HG03103 (cell line): ENCODE data around the gene PSMD6.

Experiments used
- ATAC-seq: cut with Tn5 transposase; IDR thresholded peaks from one replicate; pipeline ENCODE4 v1.9.1; 2021; ENCODE audit warnings: low read depth; ENCODE audit not compliant: unreplicated experiment

Gene PSMD6

DNA sequence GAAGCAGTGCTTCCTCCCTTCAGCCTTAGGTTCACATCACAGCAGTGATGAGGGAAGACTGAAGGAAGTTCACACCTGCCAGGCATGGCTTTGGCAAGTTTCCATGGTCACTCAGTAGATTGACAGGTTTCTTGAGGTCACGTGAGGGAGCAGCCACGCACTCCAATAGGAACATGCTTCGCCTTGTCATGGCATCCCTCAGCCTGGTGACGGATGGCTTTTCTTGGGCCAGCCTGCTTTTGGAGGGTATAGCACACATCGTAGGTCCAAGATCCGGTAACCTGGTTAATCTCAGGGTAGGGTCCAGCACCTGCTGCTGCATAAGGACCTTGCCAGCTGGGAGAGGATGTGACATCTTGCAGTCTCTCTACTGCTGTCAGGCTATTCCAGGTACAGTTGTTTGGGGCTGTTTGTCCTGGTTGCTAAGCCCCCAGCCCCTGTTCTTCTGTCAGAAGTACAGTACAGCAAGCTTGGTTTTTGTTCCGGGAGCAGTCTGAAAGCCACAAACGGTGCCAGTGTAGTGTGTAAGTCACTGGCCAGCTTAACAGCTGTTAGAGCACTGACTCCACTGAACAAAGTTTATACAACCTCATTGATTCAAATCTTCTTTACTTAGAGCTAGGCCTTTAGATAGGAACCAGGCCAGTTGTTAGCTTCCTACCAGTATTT lies 42.3 kb downstream of the PSMD6 start:
- no peak for ATAC-seq

DNA sequence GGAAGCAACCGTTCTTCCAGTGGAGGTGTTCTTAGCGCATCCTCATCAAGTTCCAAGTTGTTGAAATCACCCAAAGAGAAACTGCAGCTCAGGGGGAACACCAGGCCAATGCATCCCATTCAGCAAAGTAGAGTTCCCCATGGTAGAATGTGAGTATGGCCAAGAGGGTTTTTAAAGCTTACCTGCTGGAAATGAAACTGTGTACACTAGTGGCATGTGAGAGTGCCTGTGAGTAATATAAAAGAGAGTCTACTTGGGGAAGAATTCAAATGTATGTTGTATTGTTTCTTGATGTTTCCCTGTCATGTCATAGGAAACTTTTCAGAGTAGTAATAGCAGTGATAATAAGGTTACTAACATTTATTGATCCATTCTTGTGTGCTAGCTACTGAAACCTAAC lies 43.3 kb downstream of the PSMD6 start:
- no peak for ATAC-seq

DNA sequence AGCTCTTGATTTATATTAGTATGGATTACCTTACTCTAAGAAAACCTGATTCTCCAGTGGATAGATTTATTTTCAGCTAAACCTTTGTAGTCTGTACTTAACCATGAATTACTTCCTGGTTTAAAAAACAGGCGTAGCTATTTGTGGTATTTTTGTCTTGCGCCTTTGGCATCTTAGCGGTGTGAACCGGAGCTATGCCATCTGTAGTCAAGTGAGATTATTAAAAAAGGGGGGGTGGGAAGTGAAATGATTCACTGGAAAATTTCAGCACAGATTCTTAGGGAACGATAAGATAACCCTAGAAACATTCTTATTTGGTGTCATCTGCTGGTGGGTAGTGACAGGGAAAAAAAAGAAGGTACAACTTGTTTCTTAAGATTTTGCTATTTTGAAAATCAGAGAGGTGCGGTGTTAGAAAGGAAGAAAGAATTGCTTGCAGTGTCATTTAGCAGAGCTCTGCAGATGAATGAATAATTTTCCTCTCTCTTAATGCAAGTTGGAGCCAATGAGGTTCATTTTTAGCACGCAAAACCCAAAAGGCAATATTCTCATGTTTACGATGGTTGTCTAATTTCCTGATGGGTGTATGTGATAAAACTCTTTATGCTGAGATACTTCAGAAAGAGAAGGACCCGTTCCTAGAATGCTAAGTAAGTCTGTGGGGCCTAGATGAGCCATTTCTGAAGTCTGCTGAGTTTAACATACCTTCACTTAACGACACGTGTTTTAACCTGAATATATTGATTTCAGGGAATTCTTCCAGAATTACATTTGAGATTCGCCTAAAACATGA lies 44.0 kb downstream of the PSMD6 start:
- ATAC-seq, result no peak

DNA sequence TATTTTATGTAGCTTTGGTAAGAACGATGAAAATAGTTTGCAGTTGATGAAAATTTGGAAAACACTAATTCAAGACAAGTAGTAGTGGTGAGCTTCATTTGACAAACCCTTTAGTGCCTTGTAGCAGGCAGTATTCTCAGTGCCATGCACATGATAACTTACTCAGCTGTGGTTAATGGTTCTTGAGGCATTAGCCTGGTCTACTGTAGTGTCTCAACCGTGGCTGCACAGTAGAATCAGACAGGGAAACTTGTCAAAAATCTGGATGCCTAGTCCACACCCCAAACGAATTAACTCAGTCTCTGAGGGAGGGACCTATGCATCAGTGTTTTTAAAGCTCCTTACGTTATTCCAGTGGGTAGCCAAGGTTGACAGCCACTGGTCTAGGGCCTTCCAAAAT lies 45.4 kb downstream of the PSMD6 start:
- ATAC-seq, result no peak

DNA sequence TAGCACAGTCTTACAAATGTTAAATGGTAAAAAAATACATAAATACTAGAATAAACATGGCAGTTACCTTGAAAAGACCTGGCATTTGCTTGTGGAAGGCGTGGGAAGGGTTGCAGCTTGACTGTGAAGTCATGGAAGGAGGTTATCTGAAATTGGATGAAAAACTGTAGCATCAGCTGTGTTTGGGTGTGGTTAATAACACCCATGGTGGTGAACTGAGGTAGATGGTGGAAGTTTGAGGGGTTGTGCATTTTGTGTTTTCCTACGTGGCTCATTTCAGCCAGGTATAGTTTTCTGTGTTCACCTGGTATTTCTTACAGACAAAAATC lies 46.5 kb downstream of the PSMD6 start:
- ATAC-seq, result no peak

DNA sequence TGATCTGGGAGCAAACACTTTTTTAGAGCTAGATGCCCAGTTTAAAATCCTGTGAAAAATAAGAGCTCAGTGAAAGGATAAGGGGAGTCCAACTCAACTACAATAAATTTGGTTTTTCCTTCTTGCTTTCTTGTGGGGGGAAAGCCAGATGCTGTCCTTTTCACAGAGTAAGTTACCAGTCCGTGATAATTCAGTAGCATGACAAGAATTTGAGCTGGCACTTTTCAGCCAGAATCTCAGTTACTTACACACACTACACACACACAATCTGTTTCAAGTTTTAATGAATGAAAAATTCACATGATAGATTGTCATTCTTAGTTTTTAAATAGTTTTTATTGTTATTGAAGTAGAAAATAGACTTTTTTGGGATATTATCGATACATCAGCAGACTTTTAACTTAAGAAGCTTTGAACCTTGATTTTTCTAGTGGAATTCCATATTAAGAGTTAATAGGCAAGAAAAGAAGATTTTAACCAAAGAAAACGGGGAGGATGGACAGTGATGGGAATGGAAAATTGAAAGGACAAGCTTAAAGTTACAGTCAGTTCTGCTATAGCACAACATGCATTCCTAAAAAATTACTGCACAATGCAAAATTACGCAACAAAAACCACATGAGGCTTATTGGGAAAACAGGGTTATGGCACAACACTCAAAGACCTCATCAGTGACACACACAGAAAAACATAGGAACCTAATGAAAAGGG lies 47.0 kb downstream of the PSMD6 start:
- ATAC-seq, result no peak

DNA sequence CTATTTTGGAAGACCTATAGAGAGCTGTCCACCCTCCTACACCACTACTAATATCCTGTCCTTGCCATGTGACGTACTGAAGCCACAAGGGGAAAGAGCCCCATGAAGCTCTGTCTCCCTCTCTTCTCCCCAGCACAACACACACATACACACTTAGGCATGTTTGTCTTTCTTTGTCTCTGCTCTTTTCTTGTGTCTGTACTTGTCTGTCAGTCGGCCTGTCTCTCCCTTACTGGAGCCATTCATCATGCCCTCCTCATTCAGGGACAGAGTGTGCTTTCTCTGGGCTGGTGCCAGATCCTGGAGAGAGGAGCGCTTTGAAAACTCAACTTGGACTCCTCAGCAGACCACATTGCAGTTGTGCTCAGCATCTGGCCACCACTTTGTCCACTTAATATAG lies 47.6 kb downstream of the PSMD6 start:
- ATAC-seq, result no peak

DNA sequence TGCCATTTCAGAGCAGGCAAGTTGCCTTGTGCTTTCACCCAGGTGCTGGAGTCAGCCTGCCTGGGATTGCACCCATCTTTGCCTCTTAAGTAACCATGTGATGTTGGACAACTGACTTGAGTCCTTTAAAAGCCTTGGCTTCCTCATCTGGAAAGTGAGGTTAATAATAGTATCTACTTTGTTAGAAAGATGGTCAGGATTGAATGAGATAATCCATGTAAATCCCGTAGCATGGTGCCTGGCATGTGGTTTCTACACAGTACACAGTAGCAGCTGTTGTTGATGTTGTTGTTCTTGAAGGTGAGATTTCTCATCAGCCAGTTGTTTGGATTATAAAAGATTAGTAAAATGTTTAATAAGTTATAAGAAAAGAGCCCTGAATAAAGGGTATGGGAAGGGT lies 48.8 kb downstream of the PSMD6 start:
- no peak for ATAC-seq

DNA sequence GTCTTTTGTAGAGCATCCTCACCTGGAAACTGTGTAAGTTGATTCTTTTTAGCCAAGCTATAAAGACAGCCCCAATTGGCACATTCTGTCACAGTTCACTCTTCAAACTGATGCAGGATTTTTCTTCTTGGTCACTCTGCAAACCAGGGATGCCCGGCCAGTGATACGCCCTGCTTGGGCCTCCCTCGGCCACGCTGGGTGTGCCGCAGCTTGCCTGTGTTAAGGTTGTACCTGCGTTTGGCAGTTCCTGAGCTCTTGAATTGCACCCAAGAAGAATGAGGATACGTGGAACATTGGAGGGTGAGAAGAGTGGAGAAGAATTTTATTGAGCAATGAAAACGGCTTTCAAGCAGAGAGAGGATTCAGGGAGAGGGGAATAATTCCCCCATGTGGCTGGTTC lies 49.9 kb downstream of the PSMD6 start:
- ATAC-seq, result no peak

DNA sequence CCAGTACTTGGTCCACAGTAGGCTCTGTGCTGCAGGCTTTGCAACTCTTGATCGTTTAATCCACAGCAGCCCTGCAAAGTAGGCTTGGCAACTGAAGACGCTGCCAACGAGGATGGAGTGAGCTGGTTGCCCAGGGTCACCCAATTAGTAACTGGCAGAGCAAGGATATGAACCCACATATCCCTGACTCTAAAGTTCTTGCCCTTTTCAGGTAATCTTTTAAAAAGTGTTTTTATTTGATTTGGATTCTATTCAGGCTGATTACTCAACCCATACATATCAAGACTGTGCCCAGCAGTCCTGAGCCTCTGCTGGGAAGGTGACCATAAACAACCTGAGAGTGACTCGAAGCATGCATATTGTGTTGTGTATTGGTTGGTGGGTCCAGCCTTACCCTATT lies 50.3 kb downstream of the PSMD6 start:
- ATAC-seq, result no peak

DNA sequence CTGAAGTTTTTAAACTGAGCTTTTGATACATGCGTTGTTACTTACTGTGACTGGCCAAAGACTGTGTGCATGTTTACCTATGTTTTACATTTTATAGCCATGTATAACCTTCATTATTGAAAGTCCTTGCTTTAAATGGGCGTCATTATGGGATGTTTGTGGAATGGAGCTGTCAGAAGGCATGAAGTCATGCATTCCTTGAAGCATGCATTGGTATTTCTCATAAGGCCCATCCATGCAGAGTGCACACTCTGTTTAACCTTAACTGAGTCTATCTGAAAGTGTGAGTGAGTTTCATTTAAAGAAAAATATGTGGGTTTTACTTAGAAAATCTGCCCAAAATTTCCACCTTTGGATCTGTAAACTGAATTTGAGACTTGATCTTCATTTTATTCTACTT lies 51.1 kb downstream of the PSMD6 start:
- ATAC-seq, result no peak

DNA sequence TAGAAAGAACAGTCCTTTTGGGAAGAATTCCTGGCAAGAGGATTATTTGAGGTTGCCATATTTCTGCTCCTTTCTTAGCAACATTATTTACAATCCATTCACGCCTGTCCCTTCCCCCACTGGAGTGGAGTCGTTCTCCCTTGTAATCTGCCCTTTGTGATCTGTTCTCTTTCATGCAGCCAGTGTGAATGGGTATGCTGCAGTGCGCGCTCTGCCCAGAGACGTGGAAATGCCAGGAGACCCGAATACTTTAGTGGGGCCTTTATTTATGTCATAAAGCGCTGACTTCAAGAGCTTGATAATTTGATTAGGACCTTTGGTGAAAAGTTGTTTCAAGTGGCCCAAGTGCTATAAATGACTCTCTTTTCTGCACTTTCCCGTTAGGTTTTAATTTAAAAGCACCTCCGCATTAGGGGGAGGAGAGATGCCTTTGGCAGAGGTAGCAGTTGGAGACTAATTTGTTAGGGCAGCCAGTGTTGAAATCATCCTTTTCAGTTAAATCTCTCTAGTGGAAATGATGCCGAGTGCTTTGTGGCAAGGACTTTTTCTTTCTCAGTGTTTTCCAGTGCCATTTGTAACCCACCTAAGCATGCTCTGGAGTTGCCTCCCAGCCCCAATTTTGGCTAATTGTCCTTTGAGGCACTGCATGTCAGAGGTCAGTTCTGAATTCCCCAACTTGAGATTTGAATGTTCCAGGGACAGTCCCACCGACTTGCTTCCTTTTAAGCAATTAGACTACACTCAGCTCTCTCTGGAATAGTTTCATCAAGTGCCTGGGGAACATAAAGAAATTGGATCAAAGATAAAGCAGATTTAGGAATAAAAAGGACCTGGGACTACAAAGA lies 52.4 kb downstream of the PSMD6 start:
- no peak for ATAC-seq

DNA sequence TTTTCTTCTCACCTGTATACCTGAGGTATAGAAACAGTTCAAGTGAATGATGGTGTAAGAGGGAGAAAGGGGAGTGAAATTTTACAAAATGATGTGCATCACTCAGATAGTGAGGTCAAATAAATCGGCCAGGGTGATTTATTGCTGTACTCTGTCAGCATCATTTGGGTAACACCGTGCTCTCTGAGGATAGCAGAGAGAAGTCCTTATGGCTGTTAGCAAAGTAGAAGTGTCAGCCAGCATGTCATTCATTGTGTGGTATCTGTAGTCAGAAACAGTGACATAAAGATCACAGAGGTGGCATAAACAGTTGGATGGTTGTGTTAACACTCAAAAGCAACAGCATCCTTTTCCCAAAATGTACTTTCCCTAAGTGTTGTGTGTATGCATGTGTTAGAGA lies 53.4 kb downstream of the PSMD6 start:
- no peak for ATAC-seq

DNA sequence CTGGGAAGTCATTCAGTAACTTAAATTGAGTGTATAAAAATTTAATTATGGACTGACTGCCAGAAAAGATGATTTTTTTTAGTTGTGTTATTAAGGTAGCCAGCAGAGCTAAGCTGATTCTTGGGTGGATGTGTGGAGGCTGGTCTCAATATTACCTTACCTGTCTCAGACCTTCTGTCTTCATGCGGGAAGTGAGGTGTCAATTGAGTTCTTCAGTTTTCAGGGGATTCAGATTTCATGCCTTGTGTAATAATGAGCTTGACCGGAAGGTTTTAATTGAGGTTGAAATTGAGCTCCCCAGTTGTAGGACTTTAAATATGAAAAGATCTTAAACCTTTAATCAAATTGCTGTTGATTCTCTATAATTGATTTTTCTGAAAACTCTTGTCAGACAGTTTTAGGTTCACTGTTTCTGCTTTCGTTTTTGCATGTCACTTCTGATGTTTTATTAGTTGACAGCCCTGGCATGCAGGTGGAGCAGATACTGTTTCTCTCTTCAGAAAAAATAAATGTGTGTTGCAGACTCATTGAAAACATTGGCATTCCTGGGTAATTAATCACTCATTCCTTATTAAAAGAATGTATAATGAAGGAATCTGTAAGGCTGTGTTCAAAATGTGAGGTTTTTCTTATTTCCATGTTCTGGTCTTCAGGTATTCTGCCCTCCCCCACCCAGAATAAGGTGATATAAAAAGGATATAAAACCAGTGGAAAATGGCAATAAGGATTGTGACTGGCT lies 54.5 kb downstream of the PSMD6 start:
- peak; percentile 16 for ATAC-seq

DNA sequence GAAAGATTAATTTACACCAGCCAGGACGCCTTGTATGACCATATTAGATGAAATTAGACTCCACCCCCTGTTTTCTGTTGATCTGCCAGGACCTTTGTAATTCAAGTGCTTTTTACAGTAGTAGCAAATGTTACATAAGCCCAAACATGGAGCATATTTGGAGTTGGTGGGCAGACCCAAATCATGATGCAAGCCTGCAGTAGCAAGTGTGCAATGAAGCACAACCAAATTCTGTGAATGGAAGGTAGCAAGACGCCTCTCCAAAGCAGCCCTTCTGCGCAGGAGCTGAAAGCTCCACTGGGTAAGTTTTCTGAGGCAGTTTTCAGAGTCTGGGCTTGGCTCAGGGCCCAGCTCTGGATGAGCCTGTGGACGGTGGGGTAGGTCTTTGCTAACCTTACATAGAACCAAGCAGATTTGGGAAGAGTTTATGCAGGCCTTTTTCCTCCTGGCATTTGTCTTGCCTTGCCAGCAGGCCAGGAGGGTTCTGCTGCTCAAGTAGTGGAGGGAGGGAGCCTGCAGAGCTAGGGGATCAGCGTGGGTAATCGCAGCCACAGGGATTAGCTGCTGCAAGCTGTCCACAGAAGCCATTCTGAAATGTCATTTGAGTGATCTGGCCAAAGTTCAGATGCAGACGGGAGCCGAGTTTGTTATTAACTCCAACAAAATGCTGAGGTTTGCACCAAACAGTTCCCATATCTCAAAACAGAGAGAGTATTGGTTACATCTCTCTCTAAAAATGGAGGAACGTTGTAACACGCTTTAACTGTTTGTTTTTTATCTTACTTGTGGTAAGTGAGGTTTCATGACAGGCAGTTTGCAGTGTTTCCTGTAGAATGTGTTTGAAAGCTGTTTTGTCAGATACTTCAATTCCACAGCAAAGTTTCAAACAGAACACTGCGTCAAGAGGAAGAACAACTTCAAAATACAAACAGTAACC lies 55.4 kb downstream of the PSMD6 start:
- ATAC-seq, result peak; percentile 60

DNA sequence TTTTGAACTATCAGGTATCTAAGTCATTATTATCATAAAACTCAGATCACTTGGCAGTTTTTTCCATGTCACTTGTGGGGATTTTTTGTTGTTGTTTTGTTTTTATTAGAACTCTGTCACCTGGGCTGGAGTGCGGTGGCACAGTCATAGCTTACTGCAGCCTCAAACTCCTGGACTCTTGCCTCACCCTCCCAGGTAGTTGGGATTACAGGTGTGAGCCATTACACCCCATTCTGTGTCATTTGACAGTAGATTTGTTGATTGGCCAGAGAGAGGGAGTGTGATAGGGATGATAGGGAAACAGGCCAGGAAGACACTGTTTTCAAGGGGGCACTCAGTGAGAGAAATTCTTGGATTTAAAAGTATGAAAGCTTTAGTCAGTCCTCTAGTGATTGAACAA lies 56.4 kb downstream of the PSMD6 start:
- no peak for ATAC-seq

DNA sequence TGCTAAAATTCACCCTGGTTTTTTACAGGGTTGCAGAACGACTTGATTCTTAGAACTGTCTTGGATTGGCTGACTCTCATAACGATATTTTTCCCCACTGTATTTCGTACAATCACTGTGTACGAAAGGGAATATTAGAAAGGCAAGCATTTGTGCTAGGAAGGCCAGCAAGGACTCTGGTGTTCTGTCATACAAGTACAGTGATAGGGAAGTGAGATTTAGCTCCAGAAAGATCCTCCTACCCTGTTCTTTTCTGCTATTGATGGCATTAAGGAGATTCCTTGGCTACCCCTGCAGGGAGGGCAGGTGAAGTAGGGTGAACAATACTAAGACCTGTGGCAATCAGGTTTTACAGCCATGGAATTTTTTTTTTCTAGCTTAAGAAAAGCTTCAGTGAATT lies 57.3 kb downstream of the PSMD6 start:
- no peak for ATAC-seq

DNA sequence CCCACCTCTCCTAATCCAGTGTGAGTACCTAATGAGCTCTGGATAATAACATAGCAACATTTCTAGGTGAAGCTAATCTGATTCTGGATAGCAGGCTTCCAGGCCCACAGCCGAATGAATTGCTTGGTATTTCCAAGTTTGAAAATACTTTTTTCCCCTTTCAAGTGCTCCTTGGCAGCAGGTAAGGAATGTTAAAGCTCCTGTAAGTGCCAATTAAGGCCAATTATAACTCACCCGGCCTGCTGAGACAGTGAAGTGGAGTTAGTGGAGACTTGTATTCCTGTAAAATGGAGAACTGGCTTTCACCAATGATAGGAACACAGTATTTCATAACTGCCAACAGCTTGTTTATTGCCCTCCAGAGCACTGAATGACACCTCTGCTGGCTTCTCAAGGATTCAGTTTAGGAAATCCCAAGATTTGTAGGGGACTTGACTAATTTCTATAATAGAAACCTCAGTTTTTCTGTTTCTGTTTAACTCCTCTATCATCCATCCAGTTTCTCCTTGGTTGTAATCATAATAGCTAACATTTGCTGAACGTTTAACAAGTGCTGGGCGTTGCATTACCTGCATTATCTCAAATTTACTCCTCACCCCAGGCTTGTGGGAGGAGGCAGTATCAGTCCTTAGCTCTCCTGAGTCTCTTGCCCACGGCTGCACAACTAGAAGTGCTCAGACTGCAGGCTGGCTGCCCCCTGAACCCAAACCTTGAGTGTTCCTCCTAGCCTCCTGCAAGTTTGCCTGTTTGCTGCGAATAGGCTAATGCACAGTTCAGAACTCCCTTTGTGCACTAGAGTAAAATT lies 58.4 kb downstream of the PSMD6 start:
- ATAC-seq, result no peak
